Inflammatory macrophage (primary cell): ENCODE data around the gene SCML1.

ENCODE experiments used
- DNase-seq, 2 donors: peaks; one replicate each; pipeline ENCODE4 v3.0.0-alpha.2; 2020 to 2022
- total RNA-seq, 18 experiments: gene quantifications; one replicate each; lab custom pipeline; 2026; ENCODE audit warnings: mixed read lengths in 6 of 18, inconsistent platforms in 2 of 18; lab: John Stamatoyannopoulos, UW

SCML1 gene
- 10.9 to 35.9 (median 19.7) reads per million in 18 experiments for total RNA-seq

DNA sequence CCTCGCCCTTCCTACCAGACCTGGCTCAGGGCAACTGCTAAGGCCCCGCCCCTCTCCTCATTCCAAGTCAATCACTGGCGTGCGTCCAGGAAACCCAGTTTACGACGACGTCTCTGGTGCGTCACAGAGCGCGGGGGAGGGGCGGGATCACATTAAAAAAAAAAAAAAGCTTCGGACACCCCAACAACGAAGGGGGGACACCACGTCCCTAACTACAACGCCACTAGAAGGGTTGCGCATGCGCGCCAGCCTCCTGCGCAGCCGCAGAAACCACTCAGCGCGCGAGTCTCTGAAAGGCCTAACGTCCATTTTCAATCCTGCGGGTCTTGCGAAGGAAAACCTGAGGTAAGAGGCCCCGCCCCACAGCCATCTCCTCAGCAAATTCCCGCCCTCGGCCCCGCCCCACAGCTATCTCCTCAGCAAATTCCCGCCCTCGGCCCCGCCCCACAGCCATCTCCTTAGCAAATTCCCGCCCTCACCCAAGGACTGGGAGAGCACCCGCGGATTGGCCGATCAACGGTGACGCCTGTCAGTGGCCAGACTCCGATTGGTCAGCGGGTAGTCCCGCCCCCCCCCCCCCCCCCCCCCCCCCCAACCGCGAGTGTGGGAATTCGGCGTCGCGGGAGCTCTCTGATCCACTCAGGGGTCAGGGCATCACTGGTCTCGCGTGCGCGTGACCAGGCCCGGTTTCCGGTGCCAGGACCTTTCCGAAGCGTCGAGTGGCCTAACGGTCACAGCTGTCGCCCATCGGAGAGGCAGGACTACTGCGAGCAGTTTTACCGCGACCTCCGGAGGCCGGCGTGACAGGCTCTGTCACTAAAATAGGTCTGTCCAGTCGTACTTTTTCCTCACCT lies at the start of gene SCML1:
SCML1 (plus strand) TSS at position 638 of the 854 bp plus-strand sequence. CDS start 6,694 bp downstream, outside the sequence.
- DNase-seq = peak; percentile 95

GRCh38 chrX:17687648-17688047 lies 49.6 kb upstream of the SCML1 start:
- no peak for DNase-seq

GRCh38 chrX:17689971-17690409 lies 47.3 kb upstream of the SCML1 start:
- peak; percentile 44 to 57 for DNase-seq

GRCh38 chrX:17692709-17693346 lies 44.5 kb upstream of the SCML1 start:
- DNase-seq = no peak

- DNase-seq = peak; percentile 0 to 10
These were observed 40.1 kb upstream of the SCML1 start for GRCh38 chrX:17697191-17697590.

GRCh38 chrX:17700976-17701375 lies 36.3 kb upstream of the SCML1 start:
- DNase-seq = no peak

DNA sequence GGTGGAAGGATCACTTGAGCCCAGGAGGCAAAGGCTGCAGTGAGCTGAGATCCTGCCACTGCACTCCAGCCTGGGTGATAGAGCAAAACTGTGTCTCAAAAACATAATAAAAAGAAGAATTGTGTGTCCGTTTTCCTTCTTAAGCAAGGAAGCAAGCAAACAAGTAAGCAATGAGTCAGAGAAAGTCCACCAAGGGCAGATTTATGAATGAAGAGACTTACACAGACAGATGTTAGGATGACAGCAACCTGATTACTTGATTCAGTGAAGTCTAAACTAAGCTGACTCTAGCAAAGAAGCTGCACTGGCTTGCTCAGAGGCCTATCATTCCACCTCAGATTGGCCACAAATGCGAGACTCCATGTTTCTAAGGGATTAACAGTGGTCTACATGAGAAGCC lies 34.1 kb upstream of the SCML1 start:
- DNase-seq = no peak

DNA sequence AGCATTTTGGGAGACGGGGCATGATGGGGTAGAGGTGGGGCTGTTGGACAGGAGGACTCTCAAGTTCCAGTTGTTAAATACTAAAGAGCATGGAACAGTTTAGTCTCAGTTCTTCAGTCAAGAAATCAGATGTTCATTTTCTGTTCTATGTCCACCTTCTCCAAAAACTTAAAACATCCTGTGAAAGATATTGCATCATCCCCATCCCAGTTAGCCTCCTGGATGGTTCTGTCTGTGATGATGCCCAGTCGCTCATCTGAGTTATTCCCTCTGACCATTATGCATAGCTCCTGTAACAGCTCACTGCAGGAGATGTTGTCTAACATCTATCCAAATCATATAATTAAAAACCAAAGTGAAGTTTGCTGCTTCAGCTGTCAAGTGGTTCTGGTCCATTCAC lies 32.1 kb upstream of the SCML1 start:
- no peak for DNase-seq

- no peak for DNase-seq
These were observed 30.6 kb upstream of the SCML1 start for GRCh38 chrX:17706676-17707075.

GRCh38 chrX:17707731-17708130 lies 29.6 kb upstream of the SCML1 start:
- DNase-seq = no peak

- peak; percentile 11 to 55 for DNase-seq
These were observed 26.4 kb upstream of the SCML1 start for GRCh38 chrX:17710871-17711301.

DNA sequence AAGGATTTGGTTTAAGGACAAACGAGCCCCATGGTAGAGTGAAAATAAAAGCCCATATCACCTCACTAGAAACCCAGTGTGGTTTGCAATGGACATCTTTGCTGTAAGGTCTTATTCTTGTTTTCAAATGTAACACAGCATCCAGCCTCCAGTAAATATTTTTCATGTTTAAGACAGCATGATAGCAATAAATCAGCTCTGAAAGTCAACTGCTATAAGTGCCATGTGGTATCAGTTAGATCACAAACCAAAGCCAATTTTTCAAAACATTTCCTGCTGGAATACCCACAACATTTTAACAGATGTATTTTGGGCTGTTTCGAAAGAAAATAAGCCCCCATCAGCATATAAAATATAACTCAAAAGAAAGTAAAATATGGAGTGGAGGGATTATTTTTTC lies 24.0 kb upstream of the SCML1 start:
- no peak for DNase-seq

GRCh38 chrX:17718649-17719165 lies 18.6 kb upstream of the SCML1 start:
- DNase-seq = no peak

DNA sequence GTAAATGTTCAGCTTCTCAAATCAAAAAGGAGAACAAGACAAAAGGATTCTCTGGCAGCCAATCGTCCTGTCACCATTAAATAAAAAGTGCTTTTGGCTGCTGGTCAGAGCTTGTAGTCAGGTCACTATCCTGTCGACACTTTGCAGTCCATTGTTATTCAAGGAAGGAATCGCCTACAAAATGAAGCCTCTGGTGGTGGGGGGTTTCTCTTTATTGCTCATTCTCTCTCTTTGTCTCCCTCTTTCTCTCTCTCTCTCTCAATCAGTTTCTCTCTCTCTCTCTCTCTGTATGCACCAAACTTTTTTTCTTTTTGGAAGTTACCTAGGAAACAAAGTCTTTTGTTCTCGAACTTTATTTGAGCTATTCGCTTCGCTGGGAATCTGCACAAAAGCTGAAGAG lies 17.6 kb upstream of the SCML1 start:
- DNase-seq = no peak

- DNase-seq = no peak
These were observed 15.6 kb upstream of the SCML1 start for GRCh38 chrX:17721715-17722114.

DNA sequence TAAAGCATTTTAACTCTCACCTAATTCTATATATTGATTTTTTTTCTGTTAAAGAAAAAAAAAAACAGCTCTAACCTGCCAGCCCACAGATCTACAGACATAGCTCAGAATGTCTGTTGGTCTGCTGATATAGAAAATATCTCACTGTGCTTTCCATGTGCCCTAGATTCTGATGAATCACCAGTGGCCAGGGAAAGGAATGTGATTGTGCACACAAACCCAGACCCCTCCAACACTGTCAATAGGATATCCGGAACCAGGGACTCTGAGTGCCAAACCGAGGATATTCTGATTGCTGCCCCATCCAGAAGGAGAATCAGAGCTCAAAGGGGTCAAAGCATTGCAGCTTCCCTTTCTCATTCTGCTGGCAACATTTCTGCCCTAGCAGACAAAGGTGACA lies 12.1 kb upstream of the SCML1 start:
- DNase-seq = no peak

DNA sequence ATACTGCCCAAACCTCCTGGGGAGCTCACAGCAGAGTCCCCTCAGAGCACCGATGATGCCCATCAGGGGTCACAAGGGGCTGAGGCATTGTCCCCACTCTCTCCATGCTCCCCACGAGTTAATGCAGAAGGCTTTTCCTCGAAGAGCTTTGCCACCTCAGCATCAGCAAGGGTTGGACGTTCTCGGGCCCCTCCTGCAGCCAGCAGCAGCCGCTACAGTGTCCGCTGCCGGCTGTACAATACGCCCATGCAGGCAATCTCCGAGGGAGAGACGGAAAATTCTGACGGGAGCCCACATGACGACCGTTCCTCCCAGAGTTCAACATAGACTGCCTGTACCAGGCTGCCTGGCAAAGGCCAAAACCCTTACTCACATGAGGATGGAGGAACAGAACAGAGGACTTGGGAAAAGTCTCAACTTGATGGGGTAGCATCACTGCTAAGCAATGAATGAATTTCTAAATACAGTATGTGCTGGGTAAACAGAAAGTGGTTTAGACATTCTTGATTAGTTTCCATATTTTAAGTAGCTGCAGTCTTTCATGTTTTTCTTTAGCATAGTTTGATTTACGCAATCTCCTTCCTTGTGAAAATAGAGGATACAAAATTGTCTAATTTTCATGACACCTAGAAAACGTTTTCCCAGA lies 5.0 kb upstream of the SCML1 start:
- no peak for DNase-seq

GRCh38 chrX:17735406-17735805 lies 1.9 kb upstream of the SCML1 start:
- DNase-seq = no peak

GRCh38 chrX:17736478-17736855 lies 826 bp upstream of the SCML1 start:
- DNase-seq = no peak

DNA sequence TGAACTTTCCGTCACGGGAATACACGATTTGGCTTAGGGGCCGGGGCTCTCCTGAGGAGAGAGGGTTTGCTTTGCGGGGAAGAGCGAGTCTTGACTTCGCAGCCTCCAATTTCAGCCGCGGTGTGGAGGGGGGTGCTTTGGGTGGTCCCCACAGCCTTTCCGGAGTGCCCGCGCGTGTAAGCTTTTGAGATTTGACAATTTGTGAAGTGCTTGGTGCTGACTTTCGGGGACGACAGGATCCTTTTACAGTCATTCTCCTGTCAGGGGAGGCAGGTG lies 355 bp downstream of the SCML1 start:
- DNase-seq = no peak

DNA sequence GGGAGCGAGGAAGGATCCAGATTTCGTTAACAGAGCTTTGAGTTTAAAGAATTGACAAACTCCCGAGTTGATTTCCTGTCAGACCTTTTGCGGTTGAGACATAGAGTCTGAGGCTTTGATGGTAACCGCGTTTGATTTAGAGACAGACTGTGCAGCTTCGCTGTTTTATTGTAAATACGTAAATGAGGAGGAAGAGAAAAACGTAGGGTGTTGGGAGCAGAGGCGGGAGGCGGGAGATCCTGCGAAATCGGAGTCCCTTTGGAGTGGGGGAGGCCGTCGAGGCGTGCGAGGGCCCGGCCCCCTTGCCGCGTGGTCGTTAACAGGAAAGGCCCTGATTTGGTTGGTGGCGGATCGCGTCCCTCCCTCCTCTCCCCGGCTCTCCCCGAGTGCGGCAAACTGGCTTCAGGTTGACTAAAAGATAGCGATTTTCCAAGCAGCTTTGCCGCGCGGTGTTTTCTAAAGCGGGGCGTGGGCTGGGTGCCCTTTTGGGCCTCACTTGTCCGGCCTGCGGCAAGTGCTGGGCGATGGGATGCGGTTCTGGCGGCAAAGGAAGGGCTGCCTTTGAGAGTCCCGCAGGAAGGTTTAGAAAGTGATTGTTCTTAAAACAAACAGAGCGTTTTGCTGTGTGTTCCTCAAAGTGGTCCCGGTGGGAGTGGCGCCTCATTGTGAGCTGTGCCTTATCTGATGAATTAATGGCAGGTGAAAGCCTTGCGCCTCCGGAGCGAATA lies 857 bp downstream of the SCML1 start:
- peak; percentile 11 to 36 for DNase-seq

- no peak for DNase-seq
These were observed 1.6 kb downstream of the SCML1 start for GRCh38 chrX:17738737-17739535.
